K562 (cell line): ENCODE measurements around the gene IQGAP3. TPM values are rescaled to one million over a fixed set of nuclear protein-coding genes. Genes with fewer than 3 reads are reported as not detected.

Experiments used
- ATAC-seq: fragments of 200-7000 bp; cut with Tn5 transposase; 3 replicates; pipeline ENCODE4 v1.9.1; 2020; ENCODE audit warnings: moderate library complexity
- BruUV-seq: library from RNA; stranded (reverse); fragments of 400-500 nt; replicated peaks from 2 replicates; lab custom pipeline; 2021; lab: Mats Ljungman, UMichigan
- CTCF ChIA-PET: fragments of 300-600 bp; formaldehyde crosslinking; extraction: SDS; loops from one replicate; lab custom pipeline; 2021; ENCODE audit warnings: low intra/inter-chr PET ratio; lab: Yijun Ruan, JAX
- POLR2A ChIA-PET: fragments of 300-600, 350-650 bp; sonication (Branson Sonifier 250); formaldehyde crosslinking; extraction: SDS; loops from one replicate; lab custom pipeline; 2021; ENCODE audit warnings: antibody characterized with exemption, inconsistent platforms; lab: Yijun Ruan, JAX
- DNase-seq, 4 experiments: peaks; one replicate each; pipeline versions ENCODE4 v3.0.0 to v3.0.0-alpha.2; 2011 to 2018; ENCODE audit warnings: low spot score in 3 of 4, mixed read lengths in 3 of 4; ENCODE audit errors: extremely low read depth in 1 of 4
- FAIRE-seq: peaks from 2 replicates; lab custom pipeline; 2011; peaks lifted over from hg19 to GRCh38; lab: Jason Lieb, UNC
- H2AFZ ChIP-seq: 2 replicates; pipeline ENCODE4 v1.6.0; 2011; ENCODE audit warnings: low read depth, low read length, control low read depth, inconsistent platforms
- H3K27ac ChIP-seq: fragments of 200-600 bp; 3 replicates; pipeline ENCODE4 v1.8.0; 2011; ENCODE audit warnings: low read depth, mild to moderate bottlenecking, control low read depth, inconsistent platforms, low read length, moderate library complexity, mixed read lengths; ENCODE audit errors: extremely low read depth
- H3K27me3 ChIP-seq, 2 experiments: fragments of 300-600 bp in 1 of 2; 2 replicates in 1 of 2; 3 replicates in 1 of 2; pipeline versions ENCODE4 v1.6.0 to v1.8.0; 2011; ENCODE audit warnings: inconsistent platforms in 2 of 2, low read length in 2 of 2, mild to moderate bottlenecking in 1 of 2, mixed read lengths in 1 of 2, moderate library complexity in 1 of 2; ENCODE audit not compliant: control insufficient read depth in 2 of 2, insufficient read depth in 2 of 2
- H3K36me3 ChIP-seq: fragments of 300-600 bp; 3 replicates; pipeline ENCODE4 v1.8.0; 2011; ENCODE audit warnings: mild to moderate bottlenecking, low read length, inconsistent platforms; ENCODE audit not compliant: control insufficient read depth, insufficient read depth
- H3K4me1 ChIP-seq, 2 experiments: fragments of 200-600 bp in 1 of 2; replicated peaks in 1 of 2; 2 replicates in 1 of 2; 3 replicates in 1 of 2; pipeline versions ENCODE4 v1.5.1 to v1.8.0; 2011; ENCODE audit warnings: inconsistent platforms in 2 of 2, low read length in 2 of 2, mild to moderate bottlenecking in 1 of 2, mixed read lengths in 1 of 2, moderate library complexity in 1 of 2; ENCODE audit not compliant: control insufficient read depth in 2 of 2, insufficient read depth in 2 of 2
- H3K4me2 ChIP-seq: 2 replicates; pipeline ENCODE4 v1.6.1; 2011; ENCODE audit warnings: low read length, control low read depth, inconsistent platforms, mixed read lengths; ENCODE audit not compliant: insufficient read depth
- H3K4me3 ChIP-seq: fragments of 200-600 bp; sonication (generic), shearing (Covaris generic); 2 replicates; pipeline ENCODE4 v1.5.1; 2016; ENCODE audit warnings: control low read depth, inconsistent platforms
- H3K79me2 ChIP-seq: fragments of 200-600 bp; 3 replicates; pipeline ENCODE4 v1.8.0; 2011; ENCODE audit warnings: low read length, inconsistent platforms; ENCODE audit not compliant: control insufficient read depth, insufficient read depth
- H3K9ac ChIP-seq, 2 experiments: 2 replicates each; pipeline versions ENCODE4 v1.6.0 to v1.6.1; 2011; ENCODE audit warnings: low read depth in 2 of 2, low read length in 2 of 2, control low read depth in 1 of 2, inconsistent platforms in 1 of 2, mild to moderate bottlenecking in 1 of 2, mixed read lengths in 1 of 2; ENCODE audit not compliant: insufficient read depth in 1 of 2
- H3K9me1 ChIP-seq: one replicate; pipeline ENCODE4 v1.6.0; 2011; ENCODE audit warnings: inconsistent platforms, mild to moderate bottlenecking, low read length, moderate library complexity; ENCODE audit not compliant: control insufficient read depth, insufficient read depth
- H3K9me3 ChIP-seq: replicated peaks from 2 replicates; pipeline ENCODE4 v1.5.1; 2011; ENCODE audit warnings: low read depth, low read length, inconsistent platforms; ENCODE audit not compliant: control insufficient read depth, insufficient read depth
- H4K20me1 ChIP-seq: replicated peaks from 2 replicates; pipeline ENCODE4 v1.6.1; 2011; ENCODE audit warnings: low read length, inconsistent platforms, mixed read lengths; ENCODE audit not compliant: control insufficient read depth, insufficient read depth
- ATF7 ChIP-seq: fragments of 450-650 bp; IDR thresholded peaks from 2 replicates; pipeline ENCODE4 v1.7.1; 2014; ENCODE audit warnings: mild to moderate bottlenecking, moderate library complexity
- C11orf30 ChIP-seq: fragments of 450-650 bp; IDR thresholded peaks from 2 replicates; pipeline ENCODE4 v1.6.1; 2016; ENCODE audit warnings: low read depth, mild to moderate bottlenecking
- JUN ChIP-seq, 2 experiments: sonication (generic) in 1 of 2; formaldehyde crosslinking in 1 of 2; IDR thresholded peaks; 2 replicates each; pipeline versions ENCODE4 v1.6.1 to v1.8.0; 2012 to 2022; ENCODE audit warnings: borderline replicate concordance in 2 of 2, mild to moderate bottlenecking in 2 of 2, improper control_type of control experiment in 1 of 2, low read depth in 1 of 2, low read length in 1 of 2, missing genetic modification reagents in 1 of 2
- JUND ChIP-seq, 2 experiments: IDR thresholded peaks; 2 replicates in 1 of 2; 3 replicates in 1 of 2; pipeline ENCODE4 v1.6.1; 2011; ENCODE audit warnings: borderline replicate concordance in 2 of 2, low read depth in 2 of 2, low read length in 2 of 2, improper control_type of control experiment in 1 of 2, missing biosample characterization in 1 of 2, missing genetic modification characterization in 1 of 2, missing genetic modification reagents in 1 of 2
- NFE2 ChIP-seq: IDR thresholded peaks from 2 replicates; pipeline ENCODE4 v1.6.1; 2014; ENCODE audit warnings: antibody characterized with exemption, low read depth
- SMARCA4 ChIP-seq: fragments of 450-650 bp; IDR thresholded peaks from 2 replicates; pipeline ENCODE4 v1.6.1; 2016
- SMARCE1 ChIP-seq: fragments of 450-650 bp; IDR thresholded peaks from 2 replicates; pipeline ENCODE4 v1.7.1; 2016; ENCODE audit warnings: mild to moderate bottlenecking
- TAL1 ChIP-seq: fragments of 450-650 bp; IDR thresholded peaks from 2 replicates; pipeline ENCODE4 v1.6.1; 2016; ENCODE audit warnings: mild to moderate bottlenecking
- TEAD1 ChIP-seq, 2 experiments: fragments of 450-650 bp in 1 of 2; sonication (generic) in 1 of 2; formaldehyde crosslinking; IDR thresholded peaks; 2 replicates each; pipeline versions ENCODE4 v1.4.0 to v1.8.0; 2020 to 2022; ENCODE audit warnings: mild to moderate bottlenecking in 2 of 2, missing genetic modification reagents in 1 of 2
- ZNF316 ChIP-seq: fragments of 450-650 bp; IDR thresholded peaks from 2 replicates; pipeline ENCODE4 v1.6.1; 2016
- WGBS: fragments of 100-300 bp; shearing (Covaris generic); methylation state at CpG from one replicate; pipeline ENCODE4 v1.1.6; 2016; ENCODE audit warnings: low coverage, mixed read lengths; ENCODE audit not compliant: insufficient coverage; ENCODE audit errors: missing lambda C conversion rate; 5-methylcytosine and 5-hydroxymethylcytosine counted together
- in situ Hi-C: fragments of 300-500 bp; cut with MboI; formaldehyde crosslinking; loops from 4 replicates; pipeline ENCODE4 v1.15.0; 2018; ENCODE audit warnings: inconsistent platforms, mixed read lengths
- intact Hi-C: fragments of 100-400 bp; cut with micrococcal nuclease; formaldehyde crosslinking; loops from 2 replicates; pipeline ENCODE4 v1.14.2; 2022
- polyA plus RNA-seq, 8 experiments: library from polyadenylated mRNA; depleted of rRNA in 4 of 8; stranded (reverse) in 5 of 8; unstranded in 3 of 8; fragments of >200 nt; fragmentation: Nextera tagmentation in 2 of 8; fragmentation: Illumina TruSeq in 1 of 8; extraction: Ambion mirVana in 2 of 8; extraction: Trizol in 1 of 8; gene quantifications; 2 replicates each; pipeline versions ENCODE4 v1.2.1 to v1.2.3, GENCODE V29; 2011 to 2014; ENCODE audit warnings: inconsistent platforms in 1 of 8, missing spikeins in 1 of 8
- total RNA-seq, 7 experiments: library from RNA; depleted of rRNA in 6 of 7; stranded (reverse); fragments of >200 nt in 6 of 7; fragmentation: Illumina TruSeq in 2 of 7; extraction: Trizol in 2 of 7; gene quantifications; 2 replicates each; pipeline versions ENCODE4 v1.2.1 to v1.2.3, GENCODE V29; 2011 to 2021; ENCODE audit warnings: low replicate concordance in 1 of 7
- TF ChIP-seq, protein P1 (sequence below), 2 experiments: fragments of 450-650 bp in 1 of 2; sonication (generic) in 1 of 2; formaldehyde crosslinking in 1 of 2; IDR thresholded peaks in 1 of 2; conservative IDR thresholded peaks in 1 of 2; 2 replicates each; pipeline versions ENCODE4 v1.6.1 to v1.8.1; 2016 to 2023; ENCODE audit warnings: mild to moderate bottlenecking in 2 of 2, moderate library complexity in 2 of 2, inconsistent platforms in 1 of 2, missing genetic modification reagents in 1 of 2
- TF ChIP-seq, protein P2 (sequence below): fragments of 200-800 bp; sonication (Bioruptor generic); IDR thresholded peaks from 2 replicates; pipeline ENCODE4 v1.6.1; 2016; ENCODE audit warnings: missing genetic modification characterization, missing compliant biosample characterization

IQGAP3 gene
- total and polyA plus RNA-seq, 9 of the 15 experiments (the other 6 are each of a cell fraction or from before 2014, with no cell fraction given) = 1.4 to 16.6 (median 11.9) TPM

DNA sequence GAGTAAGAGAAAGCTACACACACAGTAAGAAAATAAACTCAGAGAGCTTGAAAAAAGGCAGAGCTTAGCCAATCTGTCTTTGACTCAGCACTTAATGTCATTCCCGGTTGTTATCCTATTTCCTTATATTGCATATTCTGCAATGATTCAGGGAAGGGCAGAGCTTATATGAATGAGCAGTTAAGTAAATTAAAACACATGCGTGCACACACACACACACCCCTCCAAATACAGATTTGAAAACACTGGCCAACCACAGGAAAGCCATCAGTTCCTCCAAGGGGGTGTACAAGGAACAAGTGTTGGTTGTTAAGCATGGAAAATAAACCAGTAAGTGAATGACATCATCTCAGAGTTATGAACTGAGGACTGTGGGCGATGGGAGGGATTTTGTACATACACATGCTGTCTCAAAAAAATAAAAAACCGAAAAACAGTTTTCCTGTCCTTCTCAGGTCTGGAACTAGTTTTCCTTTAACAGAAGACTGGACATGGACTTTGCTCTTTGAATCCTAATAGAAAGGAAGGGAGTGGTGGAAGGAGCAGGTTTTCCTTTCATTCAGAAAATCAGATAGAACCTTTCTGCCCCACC is 1.0 kb downstream of the IQGAP3 start:
- DNase-seq (peak in 1 of 4 experiments; percentile 40), FAIRE-seq (peak; percentile 64), ATAC-seq (peak; percentile 51)
- no peaks in the 10 kb centered on the region for H3K27me3 ChIP-seq
- peaks cover 22% of the 10 kb centered on the region; the same call in 2 of the 3 replicates for H3K79me2 ChIP-seq
- POLR2A ChIA-PET = interaction anchor here (0.8 to 1.6 kb wide), 5 partner anchors 10 to 71 kb away, joined by 3 to 7 read pairs (median 3); partner anchors contain the start of gene MEF2D
- H3K27ac ChIP-seq = peak overlapping the region; percentile 43
- no peaks in the 10 kb centered on the region for H3K9me3 ChIP-seq
- H3K9ac ChIP-seq = peak overlapping the region; percentile 74 to 97; a peak in 3 of 4 replicates
- intact Hi-C loops (no loop called here), in situ Hi-C loops (no loop called here)
- H3K4me3 ChIP-seq = peak overlapping the region; percentile 84
- CTCF ChIA-PET = no interaction called here
- H3K4me2 ChIP-seq = peak overlapping the region; percentile 89
- H3K4me1 ChIP-seq = peaks cover 11 to 19% of the 10 kb centered on the region in 2 experiments
- BruUV-seq = no TSS peak
- 17% methylated on average over 4 of the region's 4 CpGs for WGBS
- peaks cover 6% of the 10 kb centered on the region; the same call in 2 of the 3 replicates for H3K36me3 ChIP-seq
- H3K9me1 ChIP-seq = peaks cover 8% of the 10 kb centered on the region
- H2AFZ ChIP-seq = peak overlapping the region; percentile 93
- H4K20me1 ChIP-seq = no peaks in the 10 kb centered on the region
- TF ChIP-seq, protein P1, sequence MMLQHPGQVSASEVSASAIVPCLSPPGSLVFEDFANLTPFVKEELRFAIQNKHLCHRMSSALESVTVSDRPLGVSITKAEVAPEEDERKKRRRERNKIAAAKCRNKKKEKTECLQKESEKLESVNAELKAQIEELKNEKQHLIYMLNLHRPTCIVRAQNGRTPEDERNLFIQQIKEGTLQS (IDR thresholded peaks at IDR 0.05) = peak; percentile 93
- TF ChIP-seq, protein P1 (CRISPR knock-in tag; conservative IDR thresholded peaks at IDR 0.05) = no peak
- 0 out of 2 replicates have a peak, but pooled peaks have one; percentile 11 for TF ChIP-seq NFE2
- TF ChIP-seq SMARCA4 = 0 out of 2 replicates have a peak, but pooled peaks have one; percentile 31
- TF ChIP-seq ZNF316 = peak; percentile 50
- TF ChIP-seq ATF7 = peak; percentile 92
- peak in 1 of 2 experiments; percentile 19; a peak in 1 of 4 replicates for TF ChIP-seq TEAD1 (CRISPR knock-in tag; IDR thresholded peaks at IDR 0.05)
- TF ChIP-seq JUN (IDR thresholded peaks at IDR 0.05; ENCODE audit: borderline replicate concordance, low read depth, low read length) = 0 out of 2 replicates have a peak, but pooled peaks have one; percentile 25
- TF ChIP-seq JUN (CRISPR knock-in tag; IDR thresholded peaks at IDR 0.05; ENCODE audit: borderline replicate concordance) = no peak
- TF ChIP-seq JUND (IDR thresholded peaks at IDR 0.05; ENCODE audit: borderline replicate concordance, low read depth, low read length) = peak; percentile 64; the same call in 1 of the 2 replicates
- 0 out of 3 replicates have a peak, but pooled peaks have one; percentile 54 for TF ChIP-seq JUND (tag; IDR thresholded peaks at IDR 0.05; ENCODE audit: borderline replicate concordance, low read depth, low read length)
- TF ChIP-seq SMARCE1 = peak; percentile 33; the same call in 1 of the 2 replicates
- TF ChIP-seq, protein P2, sequence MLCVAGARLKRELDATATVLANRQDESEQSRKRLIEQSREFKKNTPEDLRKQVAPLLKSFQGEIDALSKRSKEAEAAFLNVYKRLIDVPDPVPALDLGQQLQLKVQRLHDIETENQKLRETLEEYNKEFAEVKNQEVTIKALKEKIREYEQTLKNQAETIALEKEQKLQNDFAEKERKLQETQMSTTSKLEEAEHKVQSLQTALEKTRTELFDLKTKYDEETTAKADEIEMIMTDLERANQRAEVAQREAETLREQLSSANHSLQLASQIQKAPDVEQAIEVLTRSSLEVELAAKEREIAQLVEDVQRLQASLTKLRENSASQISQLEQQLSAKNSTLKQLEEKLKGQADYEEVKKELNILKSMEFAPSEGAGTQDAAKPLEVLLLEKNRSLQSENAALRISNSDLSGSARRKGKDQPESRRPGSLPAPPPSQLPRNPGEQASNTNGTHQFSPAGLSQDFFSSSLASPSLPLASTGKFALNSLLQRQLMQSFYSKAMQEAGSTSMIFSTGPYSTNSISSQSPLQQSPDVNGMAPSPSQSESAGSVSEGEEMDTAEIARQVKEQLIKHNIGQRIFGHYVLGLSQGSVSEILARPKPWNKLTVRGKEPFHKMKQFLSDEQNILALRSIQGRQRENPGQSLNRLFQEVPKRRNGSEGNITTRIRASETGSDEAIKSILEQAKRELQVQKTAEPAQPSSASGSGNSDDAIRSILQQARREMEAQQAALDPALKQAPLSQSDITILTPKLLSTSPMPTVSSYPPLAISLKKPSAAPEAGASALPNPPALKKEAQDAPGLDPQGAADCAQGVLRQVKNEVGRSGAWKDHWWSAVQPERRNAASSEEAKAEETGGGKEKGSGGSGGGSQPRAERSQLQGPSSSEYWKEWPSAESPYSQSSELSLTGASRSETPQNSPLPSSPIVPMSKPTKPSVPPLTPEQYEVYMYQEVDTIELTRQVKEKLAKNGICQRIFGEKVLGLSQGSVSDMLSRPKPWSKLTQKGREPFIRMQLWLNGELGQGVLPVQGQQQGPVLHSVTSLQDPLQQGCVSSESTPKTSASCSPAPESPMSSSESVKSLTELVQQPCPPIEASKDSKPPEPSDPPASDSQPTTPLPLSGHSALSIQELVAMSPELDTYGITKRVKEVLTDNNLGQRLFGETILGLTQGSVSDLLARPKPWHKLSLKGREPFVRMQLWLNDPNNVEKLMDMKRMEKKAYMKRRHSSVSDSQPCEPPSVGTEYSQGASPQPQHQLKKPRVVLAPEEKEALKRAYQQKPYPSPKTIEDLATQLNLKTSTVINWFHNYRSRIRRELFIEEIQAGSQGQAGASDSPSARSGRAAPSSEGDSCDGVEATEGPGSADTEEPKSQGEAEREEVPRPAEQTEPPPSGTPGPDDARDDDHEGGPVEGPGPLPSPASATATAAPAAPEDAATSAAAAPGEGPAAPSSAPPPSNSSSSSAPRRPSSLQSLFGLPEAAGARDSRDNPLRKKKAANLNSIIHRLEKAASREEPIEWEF (CRISPR knock-in tag) = no peak
- 0 out of 2 replicates have a peak, but pooled peaks have one; percentile 2 for TF ChIP-seq TAL1
- peak; percentile 57; the same call in 1 of the 2 replicates for TF ChIP-seq C11orf30
